NCI-H187 treated with DMSO at 0.1 percent for 48 hours (cell line): ENCODE results near the gene NKAIN2.

Source experiments
- DNase-seq: peaks from one replicate; lab custom pipeline; 2025; lab: John Stamatoyannopoulos, UW

NKAIN2 gene

GRCh38 chr6:123803504-123804013 is at the start of gene NKAIN2:
TSS of gene NKAIN2 (plus strand) at chr6:123803865.
- DNase-seq: no peak

- DNase-seq: no peak
Observed at GRCh38 chr6:123759472-123759871, 44.2 kb upstream of the NKAIN2 start.

GRCh38 chr6:123763904-123764303 is 39.8 kb upstream of the NKAIN2 start:
- no peak for DNase-seq

DNA sequence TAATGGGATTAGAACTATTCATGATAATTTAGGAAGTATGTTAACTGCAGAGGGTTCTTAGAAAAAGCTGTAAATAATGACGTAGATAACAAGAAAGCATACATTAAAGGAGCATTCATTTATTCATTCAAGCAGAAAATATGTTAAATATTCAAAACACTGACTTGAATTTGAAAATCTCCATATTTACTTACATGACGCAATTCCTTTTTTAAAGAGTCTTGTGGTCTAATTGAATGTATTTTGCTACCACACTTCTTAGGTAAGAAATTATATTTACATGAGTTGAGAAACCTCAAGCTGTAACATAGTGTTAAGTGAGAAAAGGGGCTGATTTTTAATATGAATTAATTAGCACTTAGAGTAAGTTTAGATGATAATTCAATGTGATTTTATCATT is 38.9 kb upstream of the NKAIN2 start:
- no peak for DNase-seq

DNA sequence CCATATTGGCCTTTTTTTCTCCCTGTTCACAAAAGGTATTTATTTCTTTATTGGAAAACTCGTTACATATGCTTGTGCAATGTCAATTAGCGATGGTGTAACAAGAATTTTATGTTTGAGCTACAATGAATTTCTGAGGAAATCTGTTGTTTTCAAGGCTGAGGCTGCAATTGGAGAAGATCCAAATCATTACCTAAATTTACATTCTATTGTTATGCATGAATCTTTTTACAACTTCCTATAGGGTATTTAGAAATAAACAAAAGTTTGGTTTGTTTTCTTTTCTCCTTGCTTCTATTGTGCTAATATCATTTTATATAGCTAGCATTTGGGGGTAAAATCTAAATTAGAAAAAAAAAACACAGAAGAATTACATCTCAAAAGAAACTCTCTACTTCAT is 34.7 kb upstream of the NKAIN2 start:
- no peak for DNase-seq

- DNase-seq: no peak
Observed at GRCh38 chr6:123769431-123769830, 34.2 kb upstream of the NKAIN2 start.

DNA sequence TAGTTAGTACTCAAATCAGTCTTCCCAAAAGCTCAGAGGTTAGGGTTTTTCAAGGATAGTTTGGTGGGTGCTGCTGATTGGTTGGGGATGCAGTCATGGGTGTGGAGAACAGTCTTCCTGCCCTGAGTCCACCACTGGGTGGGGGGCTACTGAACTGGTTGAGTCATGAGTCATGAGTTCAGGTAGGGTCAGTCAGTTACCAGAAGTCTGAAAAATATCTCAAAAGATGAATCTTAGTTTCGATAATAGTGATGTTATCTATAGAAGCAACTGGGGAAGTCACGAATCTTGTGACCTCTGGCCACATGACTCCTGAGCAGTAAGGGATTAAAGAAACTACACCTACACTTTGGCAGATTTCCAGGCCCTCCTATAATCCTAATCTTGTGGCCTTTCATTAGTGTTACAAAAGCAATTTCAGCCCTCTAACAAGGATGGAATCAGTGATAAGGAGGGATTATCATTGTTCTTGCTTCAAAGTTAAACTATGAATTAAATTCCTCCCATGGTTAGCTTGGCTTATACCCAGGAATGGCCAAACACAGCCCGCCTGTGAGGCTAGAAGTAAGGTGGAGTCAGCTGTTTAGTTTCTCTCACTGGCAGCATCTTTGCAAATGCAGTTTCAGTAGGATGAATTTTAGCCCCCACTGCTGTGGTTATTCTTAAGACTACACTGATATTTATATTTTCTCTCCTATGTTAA is 33.3 kb upstream of the NKAIN2 start:
- DNase-seq: no peak

- DNase-seq: no peak
Observed at GRCh38 chr6:123771126-123771525, 32.5 kb upstream of the NKAIN2 start.

GRCh38 chr6:123777563-123777962 is 26.1 kb upstream of the NKAIN2 start:
- peak; percentile 38 for DNase-seq

DNA sequence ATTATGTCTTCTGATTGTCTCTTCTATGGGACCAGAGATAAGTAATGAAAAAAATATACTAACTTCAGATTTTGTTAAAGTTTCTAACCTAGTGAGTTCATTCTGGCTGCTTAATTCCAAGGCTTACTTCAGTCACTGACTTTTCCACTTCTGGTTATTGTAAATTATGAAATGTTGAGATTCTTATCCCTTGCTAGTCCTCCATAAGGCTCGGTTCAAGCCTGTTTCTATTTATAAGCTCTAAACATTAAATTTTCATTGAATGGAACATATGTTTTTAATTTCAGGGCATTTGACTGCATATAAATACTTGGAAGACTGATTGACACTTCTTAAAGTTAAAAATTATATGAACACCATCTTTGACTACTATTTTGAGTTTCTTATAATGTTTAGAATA is 23.6 kb upstream of the NKAIN2 start:
- no peak for DNase-seq

DNA sequence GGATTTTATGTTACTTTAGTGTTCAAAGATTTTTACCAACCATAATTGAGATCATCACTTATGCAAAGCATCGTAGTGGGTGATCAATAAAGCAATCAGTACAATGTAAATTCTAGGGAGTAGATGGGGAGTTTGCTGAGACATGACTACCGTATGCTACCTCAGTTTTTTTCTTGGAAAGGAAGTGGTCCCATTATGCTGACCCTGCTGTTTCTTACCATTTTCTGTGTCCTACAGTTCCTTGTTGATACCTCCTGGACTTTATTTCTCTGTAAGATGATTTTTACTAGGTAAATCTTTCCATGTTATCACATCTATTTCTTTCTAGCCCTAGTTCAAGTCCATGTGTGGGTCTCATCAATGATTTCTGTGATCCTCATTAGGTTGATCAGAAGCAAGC is 19.3 kb upstream of the NKAIN2 start:
- no peak for DNase-seq

- no peak for DNase-seq
Observed at GRCh38 chr6:123785039-123785438, 18.6 kb upstream of the NKAIN2 start.

GRCh38 chr6:123788319-123788718 is 15.3 kb upstream of the NKAIN2 start:
- DNase-seq: no peak

DNA sequence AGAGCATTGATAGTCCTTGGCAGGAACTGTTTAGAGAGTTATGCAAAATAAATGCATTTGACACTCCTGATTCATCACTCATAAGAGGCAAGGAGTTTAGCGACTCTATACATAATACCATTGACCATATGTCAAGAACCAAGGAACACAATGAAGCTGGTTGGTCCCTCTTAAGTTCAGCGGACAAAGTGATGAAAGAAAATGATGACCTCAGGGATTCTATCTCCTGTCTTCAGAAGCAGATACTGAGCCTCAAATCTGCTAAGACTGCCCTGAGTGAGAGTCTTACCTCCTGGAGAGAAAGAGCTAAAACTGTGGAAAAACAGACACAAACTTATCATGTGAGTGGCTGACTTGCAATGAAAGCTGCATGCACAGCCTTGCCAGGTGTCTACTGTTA is 9.5 kb upstream of the NKAIN2 start:
- DNase-seq: no peak

DNA sequence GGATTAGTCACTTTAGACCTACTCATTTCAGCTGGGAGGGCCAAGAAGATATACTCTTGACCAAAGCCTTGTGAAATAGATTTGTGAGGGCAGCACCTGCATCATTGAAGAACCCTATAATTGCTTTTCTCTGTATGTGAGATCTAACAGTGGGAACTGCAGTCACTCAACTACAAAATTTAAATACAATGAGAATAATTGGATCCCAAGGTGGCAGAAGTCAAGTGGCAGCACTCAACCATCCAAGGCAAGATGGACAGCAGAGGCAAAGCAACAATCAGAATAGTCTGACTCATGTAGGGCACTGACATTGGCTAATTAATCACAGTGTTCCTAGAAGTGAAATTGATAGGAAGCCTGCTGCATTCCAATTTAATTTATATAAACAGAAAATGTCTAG is 8.9 kb upstream of the NKAIN2 start:
- DNase-seq: no peak

GRCh38 chr6:123801067-123801466 is 2.6 kb upstream of the NKAIN2 start:
- DNase-seq: no peak

- DNase-seq: no peak
Observed at GRCh38 chr6:123802351-123802696, 1.3 kb upstream of the NKAIN2 start.

DNA sequence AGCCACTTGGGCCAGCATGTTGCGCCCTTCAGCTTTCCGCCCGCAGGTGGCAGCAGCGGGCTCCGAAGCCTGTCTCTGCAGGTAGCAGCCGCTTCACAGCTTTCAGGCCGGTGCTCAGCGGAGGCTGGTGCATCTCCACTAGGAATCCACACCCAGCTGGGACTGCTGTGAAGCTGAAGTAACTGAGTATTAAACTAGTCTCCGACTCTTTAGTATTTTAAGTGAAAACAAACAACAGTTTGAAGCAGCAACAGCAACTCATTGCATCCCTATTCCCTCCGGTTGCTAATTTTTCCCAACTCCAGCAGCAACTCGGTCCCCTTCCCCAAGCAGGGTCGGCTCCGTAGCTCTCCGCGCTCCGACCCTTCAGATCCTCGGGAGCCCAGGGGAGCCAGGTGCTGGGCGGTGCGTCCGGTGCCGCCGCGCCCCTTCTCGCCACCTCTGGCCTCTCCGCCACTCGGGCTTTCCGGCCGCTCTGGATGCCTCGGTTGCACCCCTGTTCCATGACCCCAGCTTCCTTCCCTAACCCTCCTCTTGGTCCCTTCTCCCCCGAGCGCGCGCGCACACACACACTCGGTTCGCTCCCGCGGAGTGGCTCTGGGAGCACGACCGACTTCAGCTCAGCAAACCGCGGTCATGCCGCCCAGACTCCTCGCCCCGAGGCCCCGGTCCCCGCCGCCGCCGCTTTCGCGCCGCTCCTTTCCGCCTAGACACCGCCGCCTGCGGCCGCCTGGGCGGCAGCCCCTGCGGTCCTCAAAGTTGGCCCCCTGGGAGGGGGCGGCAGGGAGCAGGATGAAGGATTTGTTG is 765 bp upstream of the NKAIN2 start:
- DNase-seq: peak; percentile 26

- DNase-seq: no peak
Observed at GRCh38 chr6:123804014-123804786, 535 bp downstream of the NKAIN2 start.

DNA sequence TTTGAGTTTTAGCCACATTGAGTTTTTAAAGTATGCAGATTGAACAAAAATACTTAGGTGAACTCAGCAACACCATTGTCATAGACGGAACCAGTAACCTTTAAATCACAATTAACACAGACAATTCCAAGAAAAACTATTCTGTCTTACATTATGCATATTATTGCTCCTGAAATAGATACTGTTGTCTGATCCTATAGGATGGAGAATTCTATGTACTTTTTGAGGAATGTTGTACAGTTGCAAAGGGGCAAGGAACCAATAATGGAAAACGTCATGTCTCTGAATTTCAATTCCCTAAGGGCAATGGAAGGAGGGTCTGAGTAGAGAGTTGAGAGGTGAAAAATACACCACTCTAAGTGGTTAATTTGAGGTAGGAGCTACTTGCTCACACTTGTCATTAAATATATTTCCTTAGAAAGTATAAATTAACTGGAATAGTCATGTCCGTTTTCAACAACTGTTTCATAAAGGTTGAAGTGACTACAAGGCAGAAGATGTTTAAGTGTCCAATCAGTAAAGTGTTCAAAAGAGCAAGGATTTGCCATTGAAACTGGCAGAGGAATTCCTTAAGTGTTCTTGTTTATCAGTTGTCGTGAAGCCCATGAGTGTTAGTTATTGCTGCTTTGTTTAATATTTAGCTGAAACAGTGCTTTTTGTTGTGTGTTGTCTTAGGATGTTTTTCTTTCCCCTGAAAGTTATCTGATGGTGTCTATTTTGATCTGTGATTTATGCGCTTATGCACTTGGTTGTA is 1.3 kb downstream of the NKAIN2 start:
- peak; percentile 60 for DNase-seq

GRCh38 chr6:123805921-123806320 is 2.3 kb downstream of the NKAIN2 start:
- DNase-seq: no peak

DNA sequence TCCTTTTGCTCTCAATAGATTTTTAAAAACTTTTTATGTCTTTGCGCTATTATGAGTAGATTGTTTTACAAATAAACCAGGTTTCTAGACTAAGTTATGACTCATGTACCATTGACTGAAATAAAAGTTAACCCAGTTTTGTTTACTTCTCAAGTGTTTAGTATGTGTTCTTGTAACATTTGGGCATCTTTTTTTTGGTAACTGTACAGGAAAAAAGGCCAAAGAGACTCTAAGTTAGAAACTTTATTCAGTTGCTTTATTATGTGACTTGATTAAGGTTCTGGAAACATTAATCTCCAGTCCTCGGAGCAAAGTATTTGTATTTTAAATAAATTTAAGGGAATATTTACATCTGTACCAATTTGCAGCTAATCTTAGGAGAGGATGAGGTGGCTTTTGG is 2.9 kb downstream of the NKAIN2 start:
- DNase-seq: no peak
